Vagina (tissue), 2 donors: Measurements from ENCODE around the gene TBX10. TPM values are rescaled to one million over a fixed set of nuclear protein-coding genes. Genes with fewer than 3 reads are reported as not detected.

Experiments
- DNase-seq, 2 donors: peaks; one replicate each; pipeline ENCODE4 v3.0.0-alpha.2; 2017; ENCODE audit errors: extremely low spot score in 2 of 2
- H3K27ac ChIP-seq: fragments of 200-600 bp; sonication (generic); one replicate; pipeline ENCODE4 v1.5.1; 2019
- H3K27me3 ChIP-seq: fragments of 200-600 bp; sonication (generic); one replicate; pipeline ENCODE4 v1.5.1; 2019
- H3K36me3 ChIP-seq, 2 donors: fragments of 200-600 bp; sonication (generic); one replicate each; pipeline ENCODE4 v1.5.1; 2017 to 2019
- H3K4me1 ChIP-seq: fragments of 200-600 bp; sonication (generic); one replicate; pipeline ENCODE4 v1.5.1; 2019
- H3K4me3 ChIP-seq, 2 donors: fragments of 200-600 bp; sonication (generic); 1 replicate in 1 of 2; 2 replicates in 1 of 2; pipeline ENCODE4 v1.5.1; 2016 to 2019
- H3K9me3 ChIP-seq: fragments of 200-600 bp; sonication (generic); one replicate; pipeline ENCODE4 v1.5.1; 2019
- POLR2A ChIP-seq, 2 donors: fragments of 450-650 bp; IDR thresholded peaks; one replicate each; pipeline ENCODE4 v1.6.1; 2017; ENCODE audit warnings: antibody characterized with exemption in 2 of 2, mild to moderate bottlenecking in 2 of 2, moderate library complexity in 2 of 2
- POLR2AphosphoS5 ChIP-seq, 2 donors: sonication (generic); formaldehyde crosslinking; IDR thresholded peaks; one replicate each; pipeline ENCODE4 v1.9.0; 2017; ENCODE audit warnings: antibody characterized with exemption in 2 of 2, mild to moderate bottlenecking in 2 of 2, low read depth in 1 of 2; ENCODE audit not compliant: insufficient read depth in 1 of 2
- intact Hi-C: fragments of 100-400 bp; cut with DNase I; formaldehyde crosslinking; loops from one replicate; pipeline ENCODE4 v1.15.1; 2023
- total RNA-seq: library from RNA; depleted of rRNA; stranded (reverse); fragments of >200 nt; gene quantifications from one replicate; pipeline ENCODE4 v1.2.3, GENCODE V29; 2016
- TF ChIP-seq, protein P1 (sequence below), 3 experiments: fragments of 450-650 bp in 2 of 3; fragments of 200-600 bp in 1 of 3; sonication (generic) in 1 of 3; IDR thresholded peaks; one replicate each; pipeline ENCODE4 v1.5.1; 2017 to 2019; ENCODE audit warnings: antibody characterized with exemption in 3 of 3, mild to moderate bottlenecking in 2 of 3, moderate library complexity in 2 of 3

Gene TBX10
- total RNA-seq, 1 donor from 2014 or later = not detected

DNA sequence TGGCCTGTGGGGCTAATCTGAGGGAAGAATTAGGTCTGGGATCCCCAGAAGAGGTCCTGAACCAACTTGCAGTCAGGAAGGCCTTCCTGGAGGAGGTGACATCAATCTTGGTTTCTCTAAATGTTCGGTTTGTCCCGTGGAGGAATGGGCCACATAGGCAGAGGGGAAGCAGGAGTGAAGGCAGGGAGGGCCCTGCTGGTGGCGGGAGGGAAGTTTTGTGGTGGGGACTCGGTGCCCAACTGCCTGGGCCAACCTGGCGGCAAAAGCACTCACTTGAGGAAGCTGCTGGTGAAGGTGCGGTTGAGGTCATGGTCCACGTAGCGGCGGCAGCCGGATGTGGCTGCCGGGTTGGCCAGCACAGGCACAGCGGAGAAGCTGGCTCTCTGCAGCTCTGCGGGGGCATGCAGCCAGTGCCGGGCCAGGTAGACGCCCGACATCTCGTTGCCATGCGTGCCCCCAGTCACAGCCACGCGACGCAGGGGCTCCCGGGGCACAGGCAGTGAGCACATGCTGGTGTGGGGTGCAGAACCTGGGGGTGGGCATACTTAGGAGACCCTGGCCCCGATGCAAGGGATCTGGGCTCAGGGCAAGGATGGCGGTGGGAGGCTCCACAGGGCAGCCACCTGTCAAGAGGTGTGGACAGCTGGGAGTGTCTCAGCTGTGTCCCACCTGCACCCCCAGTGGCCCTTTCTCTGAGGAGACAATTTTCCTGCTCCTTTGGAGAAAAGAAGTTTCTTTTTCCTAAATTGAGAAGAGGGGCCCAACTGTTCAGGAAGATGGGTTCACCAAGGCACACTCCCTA is 7.2 kb upstream of the TBX10 start:
- H3K27ac ChIP-seq = no peak overlapping the region
- TF ChIP-seq, protein P1, sequence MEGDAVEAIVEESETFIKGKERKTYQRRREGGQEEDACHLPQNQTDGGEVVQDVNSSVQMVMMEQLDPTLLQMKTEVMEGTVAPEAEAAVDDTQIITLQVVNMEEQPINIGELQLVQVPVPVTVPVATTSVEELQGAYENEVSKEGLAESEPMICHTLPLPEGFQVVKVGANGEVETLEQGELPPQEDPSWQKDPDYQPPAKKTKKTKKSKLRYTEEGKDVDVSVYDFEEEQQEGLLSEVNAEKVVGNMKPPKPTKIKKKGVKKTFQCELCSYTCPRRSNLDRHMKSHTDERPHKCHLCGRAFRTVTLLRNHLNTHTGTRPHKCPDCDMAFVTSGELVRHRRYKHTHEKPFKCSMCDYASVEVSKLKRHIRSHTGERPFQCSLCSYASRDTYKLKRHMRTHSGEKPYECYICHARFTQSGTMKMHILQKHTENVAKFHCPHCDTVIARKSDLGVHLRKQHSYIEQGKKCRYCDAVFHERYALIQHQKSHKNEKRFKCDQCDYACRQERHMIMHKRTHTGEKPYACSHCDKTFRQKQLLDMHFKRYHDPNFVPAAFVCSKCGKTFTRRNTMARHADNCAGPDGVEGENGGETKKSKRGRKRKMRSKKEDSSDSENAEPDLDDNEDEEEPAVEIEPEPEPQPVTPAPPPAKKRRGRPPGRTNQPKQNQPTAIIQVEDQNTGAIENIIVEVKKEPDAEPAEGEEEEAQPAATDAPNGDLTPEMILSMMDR (IDR thresholded peaks at IDR 0.05) = no peak
- TF ChIP-seq POLR2A (IDR thresholded peaks at IDR 0.05) (no peak), POLR2AphosphoS5 (IDR thresholded peaks at IDR 0.05; ENCODE audit: insufficient read depth in 1 of 2, low read depth in 1 of 2) (no peak)
- H3K9me3 ChIP-seq = no peaks in the 10 kb centered on the region
- H3K4me1 ChIP-seq = no peaks in the 10 kb centered on the region
- DNase-seq = no peak
- no peak overlapping the region for H3K4me3 ChIP-seq
- no peaks in the 10 kb centered on the region for H3K36me3 ChIP-seq
- intact Hi-C loops = no loop called here
- H3K27me3 ChIP-seq = no peaks in the 10 kb centered on the region

DNA sequence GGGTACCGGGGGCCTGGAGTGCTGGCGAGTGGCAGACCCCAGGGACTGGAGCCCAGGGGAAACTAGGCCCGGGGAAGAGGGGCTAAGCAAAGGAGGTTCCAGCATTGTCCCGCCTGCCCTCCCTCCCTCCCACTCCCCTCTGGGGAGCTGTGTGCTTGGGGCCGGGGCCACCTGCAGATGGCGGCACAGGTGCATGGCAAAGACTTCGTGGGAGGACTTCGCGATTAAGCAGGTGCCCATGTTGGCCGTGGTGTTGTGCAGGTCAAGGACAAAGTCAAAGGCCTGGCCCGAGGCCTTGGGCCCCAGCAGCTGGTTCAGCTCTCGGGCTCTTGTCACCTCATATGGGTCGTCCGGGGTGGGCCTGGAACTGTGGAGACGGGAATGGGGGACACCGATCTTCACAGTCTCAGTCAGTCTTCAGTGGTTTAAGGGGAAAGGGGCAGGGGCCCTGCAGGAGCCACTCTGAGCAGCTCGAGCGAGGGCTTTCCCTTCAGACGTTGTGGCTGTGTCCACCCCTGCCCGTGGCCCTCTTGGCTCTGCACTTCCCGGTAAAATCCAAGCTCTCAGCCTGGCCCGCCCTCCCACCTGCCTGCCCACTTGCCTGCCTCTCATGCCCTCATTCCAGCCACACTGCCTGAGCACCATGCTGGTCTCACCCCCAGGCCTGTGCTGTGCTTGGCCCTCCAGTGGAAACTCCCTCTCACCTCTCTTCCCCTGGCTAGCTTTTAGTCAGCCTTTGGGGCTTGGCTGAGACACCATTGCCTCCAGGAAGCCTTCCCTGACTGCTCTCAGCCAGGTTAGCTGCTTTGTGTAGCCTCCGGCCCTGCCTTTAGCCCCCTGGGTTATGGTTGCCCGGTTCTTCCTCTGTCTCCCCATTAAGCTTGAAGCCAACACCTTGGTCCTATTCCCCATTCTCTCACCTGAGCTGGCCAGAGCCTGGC is 6.2 kb upstream of the TBX10 start:
- no peak for DNase-seq
- H3K27me3 ChIP-seq = no peaks in the 10 kb centered on the region
- no peak overlapping the region for H3K4me3 ChIP-seq
- no peak overlapping the region for H3K27ac ChIP-seq
- H3K36me3 ChIP-seq = no peaks in the 10 kb centered on the region
- H3K4me1 ChIP-seq = no peaks in the 10 kb centered on the region
- H3K9me3 ChIP-seq = no peaks in the 10 kb centered on the region
- intact Hi-C loops = no loop called here
- TF ChIP-seq POLR2AphosphoS5 (IDR thresholded peaks at IDR 0.05; ENCODE audit: insufficient read depth in 1 of 2, low read depth in 1 of 2) (no peak), POLR2A (IDR thresholded peaks at IDR 0.05) (no peak)
- TF ChIP-seq, protein P1 (IDR thresholded peaks at IDR 0.05) = no peak

DNA sequence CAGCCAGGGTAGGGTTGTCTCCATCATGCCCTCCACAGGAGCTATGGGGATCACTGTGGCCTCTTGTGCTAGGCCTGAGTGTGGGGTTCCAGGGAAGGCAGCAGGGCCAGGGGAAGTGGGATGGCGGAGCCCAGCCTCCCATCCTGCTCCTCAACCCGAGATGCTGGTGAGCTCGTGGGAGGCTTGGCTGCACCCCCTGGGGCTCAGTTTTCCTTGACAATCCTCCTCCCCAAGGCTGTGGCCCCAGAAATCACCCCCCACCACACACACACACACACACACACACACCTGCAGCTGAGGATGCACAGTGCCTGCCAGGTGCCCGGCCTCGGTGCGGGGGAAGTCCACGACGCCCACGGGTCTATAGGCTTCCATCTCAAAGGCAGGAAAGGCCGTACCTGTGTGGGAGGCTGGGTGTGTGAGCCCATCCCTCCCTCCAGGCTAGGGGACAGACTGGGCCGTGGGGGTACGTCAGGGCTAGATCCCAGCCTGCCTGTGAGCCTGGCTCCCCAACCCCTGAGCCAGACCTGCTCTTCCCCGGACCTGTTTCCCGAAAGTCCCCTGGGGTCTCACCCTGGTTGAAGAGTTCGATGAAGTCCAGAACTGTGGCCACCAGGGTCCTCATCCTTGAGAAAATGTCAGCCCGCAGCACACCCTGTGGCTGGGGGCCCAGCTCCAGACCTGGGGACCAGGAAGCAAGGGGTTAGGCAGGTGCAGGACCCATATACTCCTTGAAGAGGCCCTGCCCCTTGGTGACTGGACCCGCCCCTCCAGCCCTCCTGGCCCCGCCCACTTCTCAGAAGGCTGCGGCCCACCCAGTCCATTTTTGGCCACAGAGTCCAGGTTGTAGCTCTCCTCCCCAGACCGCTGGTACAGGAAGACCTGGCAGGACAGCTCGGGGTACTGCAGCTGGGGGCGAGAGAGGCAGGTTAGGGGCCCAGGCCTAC is 5.2 kb upstream of the TBX10 start:
- Histone ChIP-seq H3K4me3 (no peak overlapping the region), H3K9me3 (no peaks in the 10 kb centered on the region), H3K27me3 (no peaks in the 10 kb centered on the region), H3K27ac (no peak overlapping the region), H3K4me1 (no peaks in the 10 kb centered on the region), H3K36me3 (no peaks in the 10 kb centered on the region)
- TF ChIP-seq POLR2A (IDR thresholded peaks at IDR 0.05) = no peak
- TF ChIP-seq, protein P1 (IDR thresholded peaks at IDR 0.05) = no peak
- no peak for TF ChIP-seq POLR2AphosphoS5 (IDR thresholded peaks at IDR 0.05; ENCODE audit: insufficient read depth in 1 of 2, low read depth in 1 of 2)
- DNase-seq = peak in 1 of 2 donors; percentile 93
- intact Hi-C loops = no loop called here

DNA sequence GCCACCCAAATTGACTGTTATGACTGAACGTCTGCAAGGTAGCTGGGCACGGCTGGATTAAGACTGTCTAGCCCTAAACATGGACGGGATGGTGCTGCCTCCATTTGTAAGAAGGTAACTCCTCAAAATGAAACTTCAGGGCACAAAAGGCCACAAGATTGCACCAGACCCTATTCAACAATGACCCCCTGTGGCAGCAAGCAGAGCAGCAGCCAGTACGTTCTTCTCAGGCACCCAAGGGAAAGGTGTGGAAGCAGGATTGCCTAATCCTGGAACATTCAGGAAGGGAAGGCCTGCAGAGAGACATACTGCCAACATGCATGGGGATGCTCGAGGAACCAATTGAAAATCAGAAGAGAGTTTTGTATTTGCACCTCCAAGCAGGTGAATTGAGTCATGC is 4.5 kb upstream of the TBX10 start:
- Histone ChIP-seq H3K27me3 (no peaks in the 10 kb centered on the region), H3K4me3 (no peak overlapping the region), H3K9me3 (no peaks in the 10 kb centered on the region), H3K4me1 (no peaks in the 10 kb centered on the region), H3K27ac (no peak overlapping the region), H3K36me3 (no peaks in the 10 kb centered on the region)
- intact Hi-C loops = no loop called here
- DNase-seq = no peak
- no peak for TF ChIP-seq POLR2A (IDR thresholded peaks at IDR 0.05)
- TF ChIP-seq, protein P1 (IDR thresholded peaks at IDR 0.05) = no peak
